Keratinocyte (primary cell): Measurements from ENCODE around the gene OPN1SW. TPM values are rescaled to one million over a fixed set of nuclear protein-coding genes. Genes with fewer than 3 reads are reported as not detected.

ENCODE experiments used
- DNase-seq: peaks from one replicate; pipeline ENCODE4 v3.0.0-alpha.2; 2011; ENCODE audit warnings: low read depth, missing footprints, low spot score
- FAIRE-seq: peaks from 2 replicates; lab custom pipeline; 2011; peaks lifted over from hg19 to GRCh38; lab: Jason Lieb, UNC
- H2AFZ ChIP-seq: 2 replicates; pipeline ENCODE4 v1.6.0; 2012; ENCODE audit warnings: low read length, control low read depth, inconsistent platforms; ENCODE audit not compliant: control insufficient read depth
- H3K27ac ChIP-seq: 2 replicates; pipeline ENCODE4 v1.5.1; 2011; ENCODE audit warnings: low read length; ENCODE audit not compliant: control insufficient read depth, insufficient read depth
- H3K27me3 ChIP-seq: 3 replicates; pipeline ENCODE4 v1.6.0; 2011; ENCODE audit warnings: low read length; ENCODE audit not compliant: control insufficient read depth, insufficient read depth; ENCODE audit errors: extremely low read depth
- H3K36me3 ChIP-seq, 2 experiments: 2 replicates in 1 of 2; 3 replicates in 1 of 2; pipeline ENCODE4 v1.5.1; 2011; ENCODE audit warnings: low read length in 2 of 2, mild to moderate bottlenecking in 1 of 2; ENCODE audit not compliant: control insufficient read depth in 2 of 2, insufficient read depth in 2 of 2; ENCODE audit errors: extremely low read depth in 1 of 2
- H3K4me1 ChIP-seq: 3 replicates; pipeline ENCODE4 v1.5.1; 2011; ENCODE audit warnings: low read length; ENCODE audit not compliant: control insufficient read depth, insufficient read depth; ENCODE audit errors: extremely low read depth
- H3K4me2 ChIP-seq: 3 replicates; pipeline ENCODE4 v1.6.0; 2011; ENCODE audit warnings: low read depth, low read length; ENCODE audit not compliant: control insufficient read depth, insufficient read depth; ENCODE audit errors: extremely low read depth
- H3K4me3 ChIP-seq, 3 experiments: fragments of 200-600 bp in 1 of 3; sonication (generic) in 1 of 3; 2 replicates in 2 of 3; 3 replicates in 1 of 3; pipeline ENCODE4 v1.5.1; 2011 to 2016; ENCODE audit warnings: low read length in 3 of 3, mild to moderate bottlenecking in 3 of 3, control low read depth in 2 of 3, inconsistent platforms in 1 of 3, low read depth in 1 of 3, mixed read lengths in 1 of 3, mixed run types in 1 of 3, moderate library complexity in 1 of 3; ENCODE audit not compliant: control insufficient read depth in 2 of 3, insufficient read depth in 2 of 3; ENCODE audit errors: extremely low read depth in 1 of 3
- H3K79me2 ChIP-seq: 2 replicates; pipeline ENCODE4 v1.6.0; 2012; ENCODE audit warnings: low read length; ENCODE audit not compliant: control insufficient read depth, insufficient read depth
- H3K9ac ChIP-seq: 3 replicates; pipeline ENCODE4 v1.6.0; 2011; ENCODE audit warnings: low read length; ENCODE audit not compliant: control insufficient read depth, insufficient read depth; ENCODE audit errors: extremely low read depth
- H3K9me1 ChIP-seq: 3 replicates; pipeline ENCODE4 v1.6.0; 2011; ENCODE audit warnings: low read length; ENCODE audit not compliant: control insufficient read depth, insufficient read depth; ENCODE audit errors: extremely low read depth
- H3K9me3 ChIP-seq: 2 replicates; pipeline ENCODE4 v1.5.1; 2012; ENCODE audit warnings: low read depth, low read length; ENCODE audit not compliant: control insufficient read depth
- H4K20me1 ChIP-seq: 3 replicates; pipeline ENCODE4 v1.6.0; 2011; ENCODE audit warnings: low read length; ENCODE audit not compliant: control insufficient read depth, insufficient read depth; ENCODE audit errors: extremely low read depth
- EZH2 ChIP-seq: IDR thresholded peaks from one replicate; pipeline ENCODE4 v1.6.1; 2012; ENCODE audit warnings: inconsistent platforms, mild to moderate bottlenecking, low read length, moderate library complexity
- dilution Hi-C: fragments of 300-500 bp; cut with MboI; formaldehyde crosslinking; loops from one replicate; pipeline ENCODE4 v1.7.0; 2020; ENCODE audit warnings: low sequenced_read_pairs; ENCODE audit not compliant: extremely low pct_ligation_motif_present
- polyA plus RNA-seq, 5 experiments: library from polyadenylated mRNA; depleted of rRNA in 3 of 5; stranded (reverse) in 3 of 5; stranded (forward) in 1 of 5; unstranded in 1 of 5; fragments of >200 nt; gene quantifications; 1 replicate in 1 of 5; 2 replicates in 3 of 5; 3 replicates in 1 of 5; pipeline versions ENCODE4 v1.2.1 to v1.2.3, GENCODE V29; 2011 to 2012; ENCODE audit warnings: missing spikeins in 2 of 5, low read depth in 1 of 5, low replicate concordance in 1 of 5
- TF ChIP-seq, protein P1 (sequence below), 3 experiments: IDR thresholded peaks in 1 of 3; conservative IDR thresholded peaks in 1 of 3; optimal IDR thresholded peaks in 1 of 3; 2 replicates in 2 of 3; 3 replicates in 1 of 3; pipeline versions ENCODE3 to v1.5.1; 2011; ENCODE audit warnings: low read length in 3 of 3, mild to moderate bottlenecking in 3 of 3, moderate library complexity in 2 of 3, control low read depth in 1 of 3, inconsistent platforms in 1 of 3; ENCODE audit not compliant: insufficient read depth in 2 of 3; ENCODE audit errors: extremely low read depth in 1 of 3

The OPN1SW gene
- polyA plus RNA-seq, 1 donor (not counting 4 experiments of a cell fraction or from before 2014, with no cell fraction given), result not detected

- H3K4me3 ChIP-seq, result no peak overlapping the region
Observed at GRCh38 chr7:128781126-128781525, 5.5 kb upstream of the OPN1SW start.

DNA sequence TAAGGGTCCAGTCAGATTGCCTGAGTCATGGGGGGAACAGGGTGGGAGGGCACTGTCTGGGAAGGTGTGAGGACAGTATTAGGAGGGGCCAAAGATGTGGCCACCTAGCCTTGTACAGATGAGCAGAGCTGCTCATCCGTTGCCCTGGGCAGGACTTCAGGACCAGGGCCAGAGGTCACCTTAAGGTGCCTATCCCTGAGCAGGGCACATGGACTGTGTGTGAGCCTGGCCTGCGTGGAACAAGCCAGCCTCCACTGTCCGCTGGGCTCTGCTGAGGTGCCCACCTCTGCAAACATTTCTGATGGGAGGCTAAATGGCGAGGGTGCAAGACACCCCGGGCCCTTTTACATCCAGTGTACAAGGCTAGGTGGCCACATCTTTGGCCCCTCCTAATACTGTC is 3.4 kb upstream of the OPN1SW start:
- dilution Hi-C loops, result no loop called here
- Histone ChIP-seq H3K9ac (no peak overlapping the region), H2AFZ (no peak overlapping the region), H3K79me2 (no peaks in the 10 kb centered on the region), H3K27me3 (no peaks in the 10 kb centered on the region), H3K9me1 (no peaks in the 10 kb centered on the region), H3K27ac (no peak overlapping the region), H3K4me1 (no peaks in the 10 kb centered on the region), H3K36me3 (peaks cover 0 to 2% of the 10 kb centered on the region in 2 experiments), H3K4me2 (no peak overlapping the region), H3K9me3 (no peaks in the 10 kb centered on the region), H4K20me1 (no peaks in the 10 kb centered on the region), H3K4me3 (no peak overlapping the region)
- TF ChIP-seq EZH2, result no peak
- no peak for DNase-seq
- no peak for FAIRE-seq

More at GRCh38 chr7:128781126-128781525, 5.5 kb upstream of the OPN1SW start:
- H3K4me2 ChIP-seq, result no peak overlapping the region
- no peaks in the 10 kb centered on the region for H3K9me1 ChIP-seq
- TF ChIP-seq, protein P1, sequence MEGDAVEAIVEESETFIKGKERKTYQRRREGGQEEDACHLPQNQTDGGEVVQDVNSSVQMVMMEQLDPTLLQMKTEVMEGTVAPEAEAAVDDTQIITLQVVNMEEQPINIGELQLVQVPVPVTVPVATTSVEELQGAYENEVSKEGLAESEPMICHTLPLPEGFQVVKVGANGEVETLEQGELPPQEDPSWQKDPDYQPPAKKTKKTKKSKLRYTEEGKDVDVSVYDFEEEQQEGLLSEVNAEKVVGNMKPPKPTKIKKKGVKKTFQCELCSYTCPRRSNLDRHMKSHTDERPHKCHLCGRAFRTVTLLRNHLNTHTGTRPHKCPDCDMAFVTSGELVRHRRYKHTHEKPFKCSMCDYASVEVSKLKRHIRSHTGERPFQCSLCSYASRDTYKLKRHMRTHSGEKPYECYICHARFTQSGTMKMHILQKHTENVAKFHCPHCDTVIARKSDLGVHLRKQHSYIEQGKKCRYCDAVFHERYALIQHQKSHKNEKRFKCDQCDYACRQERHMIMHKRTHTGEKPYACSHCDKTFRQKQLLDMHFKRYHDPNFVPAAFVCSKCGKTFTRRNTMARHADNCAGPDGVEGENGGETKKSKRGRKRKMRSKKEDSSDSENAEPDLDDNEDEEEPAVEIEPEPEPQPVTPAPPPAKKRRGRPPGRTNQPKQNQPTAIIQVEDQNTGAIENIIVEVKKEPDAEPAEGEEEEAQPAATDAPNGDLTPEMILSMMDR (optimal IDR thresholded peaks at IDR 0.05 in 1 of 3, IDR thresholded peaks at IDR 0.05 in 1 of 3, conservative IDR thresholded peaks at IDR 0.05 in 1 of 3; ENCODE audit: extremely low read depth in 1 of 3, insufficient read depth in 2 of 3, low read length in 3 of 3), result no peak
- TF ChIP-seq EZH2, result no peak
- dilution Hi-C loops, result no loop called here
- H3K9me3 ChIP-seq, result no peaks in the 10 kb centered on the region
- no peaks in the 10 kb centered on the region for H4K20me1 ChIP-seq
- H3K4me1 ChIP-seq, result no peaks in the 10 kb centered on the region
- FAIRE-seq (no peak), DNase-seq (no peak)
- H3K9ac ChIP-seq, result no peak overlapping the region
- H3K27ac ChIP-seq, result no peak overlapping the region
- H2AFZ ChIP-seq, result no peak overlapping the region
- no peaks in the 10 kb centered on the region for H3K36me3 ChIP-seq
- H3K27me3 ChIP-seq, result no peaks in the 10 kb centered on the region
- no peaks in the 10 kb centered on the region for H3K79me2 ChIP-seq
